ENCODE measurements around the gene ZBTB43. TPM values are rescaled to one million over a fixed set of nuclear protein-coding genes. Genes with fewer than 3 reads are reported as not detected.

The ZBTB43 gene
- total RNA-seq, 2 experiments from 2014 or later, result 20.5 to 28.4 TPM

GRCh38 chr9:126882746-126883145 is 77.9 kb downstream of the ZBTB43 start:
- H3K4me1 Mint-ChIP-seq (ENCODE audit: low read depth), result no peaks in the 10 kb centered on the region
- H3K9me3 Mint-ChIP-seq, result no peaks in the 10 kb centered on the region
- ChIA-PET CTCF (no interaction called here), POLR2A (no interaction called here)
- H3K27ac Mint-ChIP-seq, result no peak overlapping the region
- H3K36me3 Mint-ChIP-seq, result peaks cover 16% of the 10 kb centered on the region
- no peak overlapping the region for H3K4me3 Mint-ChIP-seq
- DNase-seq, result no peak
- intact Hi-C loops (cut with micrococcal nuclease), result no loop called here
- no peaks in the 10 kb centered on the region for H3K27me3 Mint-ChIP-seq

- Mint-ChIP-seq H3K27ac (no peak overlapping the region), H3K36me3 (peaks cover 16% of the 10 kb centered on the region), H3K9me3 (no peaks in the 10 kb centered on the region), H3K4me1 (ENCODE audit: low read depth) (no peaks in the 10 kb centered on the region), H3K4me3 (no peak overlapping the region), H3K27me3 (no peaks in the 10 kb centered on the region)
- ChIA-PET POLR2A (no interaction called here), CTCF (no interaction called here)
- DNase-seq, result no peak
- intact Hi-C loops (cut with micrococcal nuclease), result no loop called here
Measured at GRCh38 chr9:126883636-126884035, 78.8 kb downstream of the ZBTB43 start.

GRCh38 chr9:126885131-126885641 is 80.3 kb downstream of the ZBTB43 start:
- H3K4me3 Mint-ChIP-seq, result no peak overlapping the region
- POLR2A ChIA-PET, result no interaction called here
- no peak overlapping the region for H3K27ac Mint-ChIP-seq
- H3K9me3 Mint-ChIP-seq, result no peaks in the 10 kb centered on the region
- peaks cover 8% of the 10 kb centered on the region for H3K36me3 Mint-ChIP-seq
- no peaks in the 10 kb centered on the region for H3K27me3 Mint-ChIP-seq
- CTCF ChIA-PET, result no interaction called here
- intact Hi-C loops (cut with micrococcal nuclease), result no loop called here
- no peaks in the 10 kb centered on the region for H3K4me1 Mint-ChIP-seq (ENCODE audit: low read depth)
- no peak for DNase-seq

- no peaks in the 10 kb centered on the region for H3K9me3 Mint-ChIP-seq
- H3K4me3 Mint-ChIP-seq, result no peak overlapping the region
- H3K36me3 Mint-ChIP-seq, result peaks cover 2% of the 10 kb centered on the region
- intact Hi-C loops (cut with micrococcal nuclease), result no loop called here
- POLR2A ChIA-PET, result no interaction called here
- no peak overlapping the region for H3K27ac Mint-ChIP-seq
- no peak for DNase-seq
- CTCF ChIA-PET, result no interaction called here
- no peaks in the 10 kb centered on the region for H3K4me1 Mint-ChIP-seq (ENCODE audit: low read depth)
- H3K27me3 Mint-ChIP-seq, result no peaks in the 10 kb centered on the region
Measured at GRCh38 chr9:126886034-126886822, 81.4 kb downstream of the ZBTB43 start.

- ChIA-PET CTCF (no interaction called here), POLR2A (no interaction called here)
- peaks cover 2% of the 10 kb centered on the region for H3K36me3 Mint-ChIP-seq
- intact Hi-C loops (cut with micrococcal nuclease), result no loop called here
- no peak overlapping the region for H3K4me3 Mint-ChIP-seq
- H3K27me3 Mint-ChIP-seq, result no peaks in the 10 kb centered on the region
- H3K4me1 Mint-ChIP-seq (ENCODE audit: low read depth), result no peaks in the 10 kb centered on the region
- no peaks in the 10 kb centered on the region for H3K9me3 Mint-ChIP-seq
- H3K27ac Mint-ChIP-seq, result no peak overlapping the region
- DNase-seq, result no peak
Measured at GRCh38 chr9:126886897-126887296, 82.1 kb downstream of the ZBTB43 start.

Other genes starting within 250 kb of the ZBTB43 start
- gene LMX1B, start 191.1 kb upstream of the ZBTB43 start, total RNA-seq, result not detected
- 1 to 10 TPM; 4.0 to 4.5 TPM for gene ZBTB34, start 55.6 kb downstream of the ZBTB43 start, total RNA-seq
- gene RALGPS1, start 109.7 kb downstream of the ZBTB43 start, total RNA-seq, result 1 to 10 TPM; 2.1 to 3.1 TPM